Chondrocyte (in vitro differentiated cells): Measurements from ENCODE around the gene HGS. TPM values are rescaled to one million over a fixed set of nuclear protein-coding genes. Genes with fewer than 3 reads are reported as not detected.
A peak's percentile ranks its signal among the peaks of the same experiment; 100 is the strongest.

Source experiments
- DNase-seq: peaks from one replicate; pipeline ENCODE4 v3.0.0; 2021; ENCODE audit warnings: mixed read lengths, low spot score
- H3K27ac Mint-ChIP-seq: one replicate; pipeline ENCODE4 v1.8.0; 2021; ENCODE audit warnings: mild to moderate bottlenecking, moderate library complexity, mixed read lengths; ENCODE audit not compliant: unreplicated experiment
- H3K27me3 Mint-ChIP-seq: 2 replicates; pipeline ENCODE4 v1.8.0; 2021; ENCODE audit warnings: low read depth, mixed read lengths
- H3K36me3 Mint-ChIP-seq: 2 replicates; pipeline ENCODE4 v1.8.0; 2021; ENCODE audit warnings: low read depth, mixed read lengths
- H3K4me1 Mint-ChIP-seq: 2 replicates; pipeline ENCODE4 v1.8.0; 2021; ENCODE audit warnings: low read depth, mild to moderate bottlenecking, mixed read lengths
- H3K4me3 Mint-ChIP-seq: one replicate; pipeline ENCODE4 v1.8.0; 2021; ENCODE audit warnings: mild to moderate bottlenecking, moderate library complexity, mixed read lengths; ENCODE audit not compliant: unreplicated experiment
- H3K9me3 Mint-ChIP-seq: 2 replicates; pipeline ENCODE4 v1.8.0; 2021; ENCODE audit warnings: low read depth, mixed read lengths
- long read RNA-seq: library from polyadenylated mRNA; stranded (forward); transcript quantifications from one replicate; pipeline ENCODE4 v2.0.0, GENCODE V29; 2021
- total RNA-seq: library from RNA; stranded (reverse); gene quantifications from 3 replicates; pipeline ENCODE4 v1.2.1, GENCODE V29; 2021
- TF ChIP-seq, protein P1 (sequence below): fragments of 200-600 bp; sonication (generic); IDR thresholded peaks from 2 replicates; pipeline ENCODE4 v1.5.0; 2021; ENCODE audit warnings: antibody characterized with exemption, mild to moderate bottlenecking, moderate library complexity

Gene HGS, protein sequence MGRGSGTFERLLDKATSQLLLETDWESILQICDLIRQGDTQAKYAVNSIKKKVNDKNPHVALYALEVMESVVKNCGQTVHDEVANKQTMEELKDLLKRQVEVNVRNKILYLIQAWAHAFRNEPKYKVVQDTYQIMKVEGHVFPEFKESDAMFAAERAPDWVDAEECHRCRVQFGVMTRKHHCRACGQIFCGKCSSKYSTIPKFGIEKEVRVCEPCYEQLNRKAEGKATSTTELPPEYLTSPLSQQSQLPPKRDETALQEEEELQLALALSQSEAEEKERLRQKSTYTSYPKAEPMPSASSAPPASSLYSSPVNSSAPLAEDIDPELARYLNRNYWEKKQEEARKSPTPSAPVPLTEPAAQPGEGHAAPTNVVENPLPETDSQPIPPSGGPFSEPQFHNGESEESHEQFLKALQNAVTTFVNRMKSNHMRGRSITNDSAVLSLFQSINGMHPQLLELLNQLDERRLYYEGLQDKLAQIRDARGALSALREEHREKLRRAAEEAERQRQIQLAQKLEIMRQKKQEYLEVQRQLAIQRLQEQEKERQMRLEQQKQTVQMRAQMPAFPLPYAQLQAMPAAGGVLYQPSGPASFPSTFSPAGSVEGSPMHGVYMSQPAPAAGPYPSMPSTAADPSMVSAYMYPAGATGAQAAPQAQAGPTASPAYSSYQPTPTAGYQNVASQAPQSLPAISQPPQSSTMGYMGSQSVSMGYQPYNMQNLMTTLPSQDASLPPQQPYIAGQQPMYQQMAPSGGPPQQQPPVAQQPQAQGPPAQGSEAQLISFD
- 87.4 to 93.1 TPM (median 89.6 TPM) in 3 replicates for total RNA-seq
- long read RNA-seq, transcript HGS-201 (22 exons, 2,970 nt): major isoform, 113 of 180 reads
- long read RNA-seq, partial matches to known transcripts: 31 of 180 reads
- long read RNA-seq, other reads (novel, unspliced or antisense): 36 of 180 reads

DNA sequence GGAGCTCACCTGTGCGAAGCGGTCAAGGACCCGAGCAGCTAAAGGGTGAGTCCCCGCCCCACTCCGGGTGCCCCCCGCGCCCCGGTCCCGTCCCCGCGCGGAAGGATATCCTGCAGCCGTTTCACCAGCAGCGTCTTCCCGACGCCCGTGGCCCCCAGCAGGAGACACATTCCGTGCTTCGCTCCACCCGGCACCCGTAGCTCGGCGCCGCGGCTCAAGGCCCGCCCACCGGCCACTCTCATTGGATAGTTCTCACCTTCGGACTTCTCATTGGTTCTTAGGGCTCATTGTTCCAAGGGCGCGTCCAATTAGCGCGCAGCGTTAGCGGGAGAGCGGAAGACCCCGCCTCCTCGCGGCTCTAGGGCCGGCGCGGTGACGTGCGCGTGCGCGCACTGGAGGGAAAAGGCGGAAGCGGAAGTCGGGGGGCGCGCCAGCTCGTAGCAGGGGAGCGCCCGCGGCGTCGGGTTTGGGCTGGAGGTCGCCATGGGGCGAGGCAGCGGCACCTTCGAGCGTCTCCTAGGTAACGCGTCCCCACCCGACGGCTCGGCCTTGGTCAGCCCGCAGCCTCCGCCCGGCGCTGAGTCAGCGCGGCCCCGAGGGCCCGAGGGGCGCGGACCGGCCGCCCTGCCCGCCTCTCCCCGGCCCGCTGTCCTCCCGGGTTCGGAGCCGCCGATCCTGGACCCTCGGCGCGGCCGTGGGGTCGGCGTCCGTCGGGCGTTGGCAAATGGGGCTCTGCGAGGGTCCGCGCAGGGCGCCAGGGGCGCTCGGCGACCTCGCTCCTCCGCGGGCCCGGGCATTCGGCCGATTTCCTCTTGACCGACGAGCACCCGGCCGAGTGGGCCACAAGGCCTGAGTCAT, at the start of gene HGS, which contains the start of gene ARL16:
Gene HGS (plus strand): TSS at position 428 of the 858 bp plus-strand sequence. CDS start 56 bp downstream, at position 484.
Gene ARL16 (minus strand): TSS at position 214 of the 858 bp plus-strand sequence. CDS start 44 bp downstream, at position 170.
- Mint-ChIP-seq H3K27me3 (no peaks in the 10 kb centered on the region), H3K4me1 (peaks cover 33% of the 10 kb centered on the region), H3K9me3 (no peaks in the 10 kb centered on the region), H3K4me3 (peak within 1 kb of the TSS; percentile 89), H3K27ac (peak within 1 kb of the TSS; percentile 96), H3K36me3 (peaks cover 10% of the 10 kb centered on the region)
- TF ChIP-seq, protein P1, sequence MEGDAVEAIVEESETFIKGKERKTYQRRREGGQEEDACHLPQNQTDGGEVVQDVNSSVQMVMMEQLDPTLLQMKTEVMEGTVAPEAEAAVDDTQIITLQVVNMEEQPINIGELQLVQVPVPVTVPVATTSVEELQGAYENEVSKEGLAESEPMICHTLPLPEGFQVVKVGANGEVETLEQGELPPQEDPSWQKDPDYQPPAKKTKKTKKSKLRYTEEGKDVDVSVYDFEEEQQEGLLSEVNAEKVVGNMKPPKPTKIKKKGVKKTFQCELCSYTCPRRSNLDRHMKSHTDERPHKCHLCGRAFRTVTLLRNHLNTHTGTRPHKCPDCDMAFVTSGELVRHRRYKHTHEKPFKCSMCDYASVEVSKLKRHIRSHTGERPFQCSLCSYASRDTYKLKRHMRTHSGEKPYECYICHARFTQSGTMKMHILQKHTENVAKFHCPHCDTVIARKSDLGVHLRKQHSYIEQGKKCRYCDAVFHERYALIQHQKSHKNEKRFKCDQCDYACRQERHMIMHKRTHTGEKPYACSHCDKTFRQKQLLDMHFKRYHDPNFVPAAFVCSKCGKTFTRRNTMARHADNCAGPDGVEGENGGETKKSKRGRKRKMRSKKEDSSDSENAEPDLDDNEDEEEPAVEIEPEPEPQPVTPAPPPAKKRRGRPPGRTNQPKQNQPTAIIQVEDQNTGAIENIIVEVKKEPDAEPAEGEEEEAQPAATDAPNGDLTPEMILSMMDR: no peak
- DNase-seq: peak; percentile 99

DNA sequence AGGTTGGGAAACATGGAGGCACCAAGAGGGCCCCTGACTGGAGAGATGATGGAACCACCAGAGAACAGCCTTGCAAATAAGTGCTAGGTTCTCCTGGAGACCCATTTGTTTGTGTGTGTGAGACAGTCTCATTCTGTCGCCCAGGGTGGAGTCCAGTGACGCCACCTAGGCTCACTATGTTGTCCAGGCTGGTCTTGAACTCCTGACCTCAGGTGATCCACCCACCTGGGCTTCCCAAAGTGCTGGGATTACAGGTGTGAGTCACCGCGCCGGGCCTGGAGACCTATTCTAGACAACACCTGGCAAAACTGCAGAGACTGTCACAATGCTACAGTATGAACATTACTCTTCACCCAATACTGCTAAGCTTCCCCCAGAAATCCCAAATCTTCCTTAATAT, 48.4 kb upstream of the HGS start:
- Mint-ChIP-seq H3K4me3 (peak overlapping the region; percentile 92), H3K4me1 (peaks cover 22% of the 10 kb centered on the region), H3K9me3 (no peaks in the 10 kb centered on the region), H3K27me3 (no peaks in the 10 kb centered on the region), H3K27ac (peak overlapping the region; percentile 97), H3K36me3 (peaks cover 2% of the 10 kb centered on the region)
- DNase-seq: no peak
- TF ChIP-seq, protein P1: no peak

DNA sequence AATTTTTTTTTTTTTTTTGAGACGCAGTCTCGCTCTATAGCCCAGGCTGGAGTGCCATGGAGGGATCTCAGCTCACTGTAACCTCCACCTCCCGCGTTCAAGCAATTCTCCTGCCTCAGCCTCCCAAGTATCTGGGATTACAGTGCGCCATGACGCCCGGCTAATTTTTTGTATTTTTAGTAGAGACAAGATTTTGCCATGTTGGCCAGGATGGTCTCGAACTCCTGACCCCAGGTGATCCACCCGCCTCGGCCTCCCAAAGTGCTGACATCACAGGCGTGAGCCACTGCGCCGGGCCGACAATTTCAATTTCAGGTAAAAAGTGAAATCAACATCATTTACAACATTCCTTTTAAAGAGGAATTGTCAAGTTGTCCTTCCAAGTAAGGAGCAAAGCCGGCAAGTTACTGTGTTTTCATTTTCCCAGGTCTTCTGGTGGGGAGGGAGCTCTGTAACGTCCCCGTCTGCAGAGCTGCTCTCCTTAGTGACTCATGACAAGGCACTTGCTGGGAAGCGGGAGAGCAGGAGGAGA, 47.8 kb upstream of the HGS start:
- H3K27ac Mint-ChIP-seq: peak overlapping the region; percentile 97
- H3K9me3 Mint-ChIP-seq: no peaks in the 10 kb centered on the region
- DNase-seq: no peak
- peaks cover 2% of the 10 kb centered on the region for H3K36me3 Mint-ChIP-seq
- TF ChIP-seq, protein P1: no peak
- H3K4me1 Mint-ChIP-seq: peaks cover 22% of the 10 kb centered on the region
- H3K4me3 Mint-ChIP-seq: peak overlapping the region; percentile 92
- no peaks in the 10 kb centered on the region for H3K27me3 Mint-ChIP-seq

DNA sequence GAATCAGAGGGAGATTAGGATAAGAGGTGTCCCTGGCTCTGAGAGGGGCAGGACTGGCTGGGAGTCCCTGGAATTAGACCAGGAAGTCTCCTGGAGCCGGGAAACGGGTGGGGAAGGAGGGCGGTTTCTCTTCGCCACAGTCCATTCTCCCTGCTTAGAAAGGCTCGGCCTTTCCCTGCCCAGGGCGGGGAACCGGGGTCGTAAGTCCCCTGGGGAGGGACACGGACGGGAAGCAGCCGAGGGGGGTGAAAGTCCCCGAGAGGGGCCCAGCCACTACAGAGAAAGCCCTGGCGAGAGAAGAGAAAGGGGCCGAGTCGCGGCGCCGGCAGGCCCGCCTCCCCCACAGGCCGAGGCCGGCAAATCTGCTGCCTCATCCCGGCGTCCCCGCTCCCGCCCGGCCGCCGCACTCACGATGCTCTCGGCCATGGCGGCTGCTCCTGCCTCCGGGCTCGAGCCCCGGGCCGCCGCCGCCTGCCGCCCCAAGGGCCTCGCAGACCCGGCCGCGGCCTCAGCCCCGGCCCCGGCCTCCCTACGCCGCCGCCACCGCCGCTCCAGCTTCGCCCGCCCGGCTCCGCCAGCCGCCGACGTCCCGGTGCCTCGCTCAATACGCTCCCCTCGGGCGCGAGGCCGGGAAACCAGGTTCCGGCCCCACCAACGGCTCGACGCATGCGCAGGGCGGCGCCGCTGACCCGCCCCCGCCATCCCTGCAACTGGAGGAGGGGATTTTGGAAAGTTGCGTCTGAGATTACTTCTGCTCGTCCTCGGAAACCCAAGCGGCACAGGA, 47.1 kb upstream of the HGS start, which contains the start of the genes NPLOC4 and TSPAN10:
Gene NPLOC4 (minus strand): TSS at position 608 of the 784 bp plus-strand sequence. CDS start 182 bp downstream, at position 426.
Gene TSPAN10 (plus strand): TSS at position 692 of the 784 bp plus-strand sequence. CDS start 5,217 bp downstream, outside the sequence.
- Mint-ChIP-seq H3K4me1 (peaks cover 23% of the 10 kb centered on the region), H3K9me3 (no peaks in the 10 kb centered on the region), H3K4me3 (peak within 1 kb of the TSS; percentile 92), H3K27me3 (no peaks in the 10 kb centered on the region), H3K36me3 (peaks cover 2% of the 10 kb centered on the region), H3K27ac (peak within 1 kb of the TSS; percentile 97)
- DNase-seq: peak; percentile 95
- TF ChIP-seq, protein P1: no peak
